Stomach (tissue), 9 donors: Measurements from ENCODE around the gene TRIM26. TPM values are rescaled to one million over a fixed set of nuclear protein-coding genes. Genes with fewer than 3 reads are reported as not detected.

Experiments
- DNase-seq, 2 donors: peaks; one replicate each; pipeline versions ENCODE4 v3.0.0 to v3.0.0-alpha.2; 2013 to 2019
- H3K27ac ChIP-seq, 5 donors: fragments of 200-600 bp in 4 of 5; sonication (generic) in 4 of 5; one replicate each; pipeline ENCODE4 v1.5.1; 2013 to 2019; ENCODE audit warnings: mild to moderate bottlenecking in 1 of 5, moderate library complexity in 1 of 5
- H3K27me3 ChIP-seq, 3 donors: fragments of 200-600 bp; sonication (generic); one replicate each; pipeline ENCODE4 v1.5.1; 2017 to 2019; ENCODE audit warnings: mixed run types in 1 of 3
- H3K36me3 ChIP-seq, 4 donors: fragments of 200-600 bp; sonication (generic); 1 replicate in 3 of 4; 2 replicates in 1 of 4; pipeline ENCODE4 v1.5.1; 2016 to 2019
- H3K4me1 ChIP-seq, 4 donors: fragments of 200-600 bp; sonication (generic); one replicate each; pipeline ENCODE4 v1.5.1; 2016 to 2019
- H3K4me3 ChIP-seq, 4 donors: fragments of 200-600 bp; sonication (generic) in 3 of 4; one replicate each; pipeline ENCODE4 v1.5.1; 2016 to 2019; ENCODE audit warnings: mild to moderate bottlenecking in 1 of 4
- H3K9me3 ChIP-seq, 4 donors: fragments of 200-600 bp; sonication (generic); one replicate each; pipeline ENCODE4 v1.5.1; 2016 to 2019
- EP300 ChIP-seq: sonication (generic); formaldehyde crosslinking; IDR thresholded peaks from one replicate; pipeline ENCODE4 v1.6.1; 2017; ENCODE audit warnings: antibody characterized with exemption
- POLR2A ChIP-seq, 4 donors: fragments of 450-650 bp; IDR thresholded peaks; one replicate each; pipeline ENCODE4 v1.6.1; 2016; ENCODE audit warnings: antibody characterized with exemption in 4 of 4, control low read depth in 2 of 4, mild to moderate bottlenecking in 1 of 4, moderate library complexity in 1 of 4
- POLR2AphosphoS5 ChIP-seq, 3 donors: sonication (generic); formaldehyde crosslinking; IDR thresholded peaks; one replicate each; pipeline ENCODE4 v1.6.1; 2016; ENCODE audit warnings: antibody characterized with exemption in 3 of 3
- WGBS, 5 donors: extraction: QIAGEN DNeasy Blood & Tissue Kit in 3 of 5; methylation state at CpG; one replicate each; pipeline versions ENCODE4 v1.1.5 to v1.1.7; 2013 to 2018; 5-methylcytosine and 5-hydroxymethylcytosine counted together
- intact Hi-C: fragments of 100-400 bp; cut with DNase I; formaldehyde crosslinking; loops from one replicate; pipeline ENCODE4 v1.15.1; 2023; ENCODE audit warnings: low total_unique reads
- polyA plus RNA-seq, 3 donors: library from polyadenylated mRNA; stranded (reverse); fragments of 200-250 nt; gene quantifications; one replicate each; pipeline ENCODE4 v1.2.3, GENCODE V29; 2013
- total RNA-seq, 5 donors: library from RNA; depleted of rRNA; stranded (reverse); fragments of >200 nt; gene quantifications; one replicate each; pipeline versions ENCODE4 v1.1.0 to v1.2.3, GENCODE V29; 2014 to 2016
- TF ChIP-seq, protein P1 (sequence below), 7 experiments: fragments of 450-650 bp in 4 of 7; fragments of 200-600 bp in 3 of 7; sonication (generic) in 3 of 7; IDR thresholded peaks; one replicate each; pipeline ENCODE4 v1.5.1; 2016 to 2019; ENCODE audit warnings: antibody characterized with exemption in 7 of 7, control low read depth in 2 of 7, mild to moderate bottlenecking in 1 of 7
- donor health status: healthy with polysubstance abuse.
- donor health status: Bipolar disorder and iron deficiency.
- donor health status: healthy.

TRIM26 gene
- total and polyA plus RNA-seq, 8 donors = 25.1 to 53.9 (median 30.4) TPM

DNA sequence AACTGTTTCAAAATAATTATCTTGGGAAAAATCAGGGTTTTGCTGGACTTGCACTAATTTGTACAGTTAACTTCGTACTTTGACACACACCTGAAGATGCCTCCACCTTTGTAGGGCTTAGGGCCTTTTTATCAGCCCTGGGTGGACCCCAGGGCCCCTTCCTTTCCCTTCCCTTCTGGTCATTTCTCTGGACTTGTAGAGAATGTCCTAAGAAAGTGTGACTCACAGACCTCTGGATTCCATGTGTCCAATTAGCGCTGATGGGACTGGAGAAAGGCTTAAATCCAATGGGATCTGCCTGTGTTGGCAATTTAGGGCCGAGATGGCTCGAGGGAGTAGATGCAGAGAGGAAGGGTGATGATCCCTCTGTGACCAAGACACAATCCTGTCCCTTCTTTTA, 40.5 kb downstream of the TRIM26 start:
- H3K4me1 ChIP-seq = peaks cover 8 to 13% (median 9%) of the 10 kb centered on the region in 4 donors
- TF ChIP-seq, protein P1, sequence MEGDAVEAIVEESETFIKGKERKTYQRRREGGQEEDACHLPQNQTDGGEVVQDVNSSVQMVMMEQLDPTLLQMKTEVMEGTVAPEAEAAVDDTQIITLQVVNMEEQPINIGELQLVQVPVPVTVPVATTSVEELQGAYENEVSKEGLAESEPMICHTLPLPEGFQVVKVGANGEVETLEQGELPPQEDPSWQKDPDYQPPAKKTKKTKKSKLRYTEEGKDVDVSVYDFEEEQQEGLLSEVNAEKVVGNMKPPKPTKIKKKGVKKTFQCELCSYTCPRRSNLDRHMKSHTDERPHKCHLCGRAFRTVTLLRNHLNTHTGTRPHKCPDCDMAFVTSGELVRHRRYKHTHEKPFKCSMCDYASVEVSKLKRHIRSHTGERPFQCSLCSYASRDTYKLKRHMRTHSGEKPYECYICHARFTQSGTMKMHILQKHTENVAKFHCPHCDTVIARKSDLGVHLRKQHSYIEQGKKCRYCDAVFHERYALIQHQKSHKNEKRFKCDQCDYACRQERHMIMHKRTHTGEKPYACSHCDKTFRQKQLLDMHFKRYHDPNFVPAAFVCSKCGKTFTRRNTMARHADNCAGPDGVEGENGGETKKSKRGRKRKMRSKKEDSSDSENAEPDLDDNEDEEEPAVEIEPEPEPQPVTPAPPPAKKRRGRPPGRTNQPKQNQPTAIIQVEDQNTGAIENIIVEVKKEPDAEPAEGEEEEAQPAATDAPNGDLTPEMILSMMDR (IDR thresholded peaks at IDR 0.05) = no peak
- TF ChIP-seq POLR2A (IDR thresholded peaks at IDR 0.05) (no peak), EP300 (no peak), POLR2AphosphoS5 (IDR thresholded peaks at IDR 0.05) (no peak)
- intact Hi-C loops = no loop called here
- peaks cover 0 to 75% (median 32%) of the 10 kb centered on the region in 3 donors for H3K27me3 ChIP-seq
- H3K4me3 ChIP-seq = no peak overlapping the region
- no peak overlapping the region for H3K27ac ChIP-seq
- no peak for DNase-seq
- H3K36me3 ChIP-seq = no peaks in the 10 kb centered on the region
- no peaks in the 10 kb centered on the region for H3K9me3 ChIP-seq
- 75 to 85% (median 81%) methylated on average over 4 of the region's 4 CpGs for WGBS, 5 donors

DNA sequence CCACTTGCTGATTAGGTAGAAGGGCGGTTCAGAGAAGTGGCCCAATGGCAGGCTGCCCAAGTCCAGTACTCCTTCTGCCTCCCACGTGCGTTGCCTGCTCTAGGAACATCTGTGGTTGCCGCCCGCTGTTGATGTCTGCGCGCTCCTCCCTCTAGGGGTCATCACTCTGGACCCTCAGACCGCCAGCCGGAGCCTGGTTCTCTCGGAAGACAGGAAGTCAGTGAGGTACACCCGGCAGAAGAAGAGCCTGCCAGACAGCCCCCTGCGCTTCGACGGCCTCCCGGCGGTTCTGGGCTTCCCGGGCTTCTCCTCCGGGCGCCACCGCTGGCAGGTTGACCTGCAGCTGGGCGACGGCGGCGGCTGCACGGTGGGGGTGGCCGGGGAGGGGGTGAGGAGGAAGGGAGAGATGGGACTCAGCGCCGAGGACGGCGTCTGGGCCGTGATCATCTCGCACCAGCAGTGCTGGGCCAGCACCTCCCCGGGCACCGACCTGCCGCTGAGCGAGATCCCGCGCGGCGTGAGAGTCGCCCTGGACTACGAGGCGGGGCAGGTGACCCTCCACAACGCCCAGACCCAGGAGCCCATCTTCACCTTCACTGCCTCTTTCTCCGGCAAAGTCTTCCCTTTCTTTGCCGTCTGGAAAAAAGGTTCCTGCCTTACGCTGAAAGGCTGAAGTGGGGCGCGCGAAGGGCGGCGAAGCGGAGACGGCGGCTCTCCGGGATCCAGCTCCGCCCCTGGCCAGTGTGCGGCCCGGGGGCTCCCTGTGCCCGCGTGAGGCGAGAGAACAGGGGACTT, 41.3 kb downstream of the TRIM26 start:
- no peak for TF ChIP-seq EP300
- TF ChIP-seq POLR2A (IDR thresholded peaks at IDR 0.05) = no peak
- TF ChIP-seq, protein P1 (IDR thresholded peaks at IDR 0.05) = no peak
- no peak for TF ChIP-seq POLR2AphosphoS5 (IDR thresholded peaks at IDR 0.05)
- peaks cover 0 to 83% (median 32%) of the 10 kb centered on the region in 3 donors for H3K27me3 ChIP-seq
- no peaks in the 10 kb centered on the region for H3K36me3 ChIP-seq
- H3K9me3 ChIP-seq = no peaks in the 10 kb centered on the region
- 5 to 10% (median 7%) methylated on average over 48 to 62 of the region's 62 CpGs for WGBS, 5 donors
- no peak overlapping the region for H3K27ac ChIP-seq
- peaks cover 8 to 13% (median 9%) of the 10 kb centered on the region in 4 donors for H3K4me1 ChIP-seq
- intact Hi-C loops = no loop called here
- peak in 1 of 2 donors; percentile 54 for DNase-seq
- peak overlapping the region in 3 of 4 donors; percentile 6 to 42 (median 10) for H3K4me3 ChIP-seq

DNA sequence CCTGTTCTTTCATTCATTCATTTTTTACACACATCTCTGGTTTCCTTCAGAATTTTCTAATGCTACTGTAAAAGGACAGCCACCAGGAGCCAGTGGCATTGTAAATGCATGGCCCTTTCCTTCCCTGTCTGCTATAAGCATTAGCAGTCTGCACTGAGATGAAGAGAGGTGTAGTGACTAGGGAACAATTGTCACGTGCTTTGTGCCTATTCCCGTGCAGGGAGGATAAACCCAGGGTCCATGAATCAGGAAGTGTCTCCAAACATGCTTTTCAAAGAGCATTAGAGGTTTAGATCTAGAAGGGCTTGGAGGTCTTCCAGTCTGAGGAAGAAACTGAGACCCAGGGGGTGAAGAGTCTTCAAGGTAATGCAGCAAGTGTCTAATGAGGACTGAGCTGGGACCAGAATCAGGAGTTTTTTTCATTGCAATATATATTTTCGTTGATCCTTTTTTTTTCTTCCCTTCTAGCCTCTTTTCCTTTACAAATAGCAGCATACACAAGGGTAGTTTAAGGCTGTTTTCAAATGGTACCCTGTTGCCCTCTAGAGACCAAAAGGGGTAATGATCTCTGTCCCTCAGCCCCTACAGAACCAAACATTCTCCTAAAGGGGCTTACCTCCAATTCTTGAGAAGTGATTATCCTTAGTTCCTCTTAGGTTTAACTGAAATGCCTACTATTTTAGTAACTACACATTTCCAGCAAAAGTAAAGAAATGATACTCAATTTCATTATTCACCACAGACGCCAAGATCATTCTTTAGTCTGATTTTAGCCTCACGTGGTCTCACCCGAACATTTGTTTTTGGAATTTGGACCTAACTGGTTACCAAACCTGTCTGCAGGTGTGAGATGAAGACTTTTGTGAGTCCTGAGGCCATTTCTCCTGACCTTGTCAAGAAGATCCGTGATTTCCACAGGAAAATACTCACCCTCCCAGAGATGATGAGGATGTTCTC, 43.3 kb downstream of the TRIM26 start:
- peak in 1 of 2 donors; percentile 75 for DNase-seq
- H3K9me3 ChIP-seq = no peaks in the 10 kb centered on the region
- H3K4me1 ChIP-seq = peaks cover 8 to 13% (median 9%) of the 10 kb centered on the region in 4 donors
- no peaks in the 10 kb centered on the region for H3K36me3 ChIP-seq
- H3K4me3 ChIP-seq = no peak overlapping the region
- peaks cover 0 to 79% (median 32%) of the 10 kb centered on the region in 3 donors for H3K27me3 ChIP-seq
- 24 to 33% (median 24%) methylated on average over 7 of the region's 7 CpGs for WGBS, 5 donors
- H3K27ac ChIP-seq = no peak overlapping the region
- intact Hi-C loops = no loop called here
- TF ChIP-seq, protein P1 (IDR thresholded peaks at IDR 0.05) = peak in 4 of 7 experiments; percentile 43 to 62 (median 50)
- TF ChIP-seq POLR2AphosphoS5 (IDR thresholded peaks at IDR 0.05) = no peak

DNA sequence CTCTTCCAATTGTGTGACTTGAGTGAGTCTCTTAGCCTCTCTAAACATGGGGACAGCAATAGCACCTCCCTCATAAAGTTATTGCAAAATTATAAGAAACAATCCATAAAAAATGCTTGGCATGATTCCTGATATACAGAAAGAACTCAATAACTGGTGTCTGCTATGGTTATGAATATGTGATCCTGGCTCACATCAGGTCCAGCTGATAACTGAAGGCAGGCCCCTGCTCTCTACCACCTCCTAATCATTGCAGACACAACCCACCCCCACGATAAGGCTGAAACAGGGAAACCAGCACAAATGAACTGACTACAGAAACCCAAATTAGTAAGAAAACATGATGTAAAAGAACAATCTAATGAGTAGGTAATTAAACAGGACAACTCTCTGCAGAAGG, 44.5 kb downstream of the TRIM26 start:
- TF ChIP-seq, protein P1 (IDR thresholded peaks at IDR 0.05) = no peak
- no peak for TF ChIP-seq POLR2A (IDR thresholded peaks at IDR 0.05)
- no peak for TF ChIP-seq POLR2AphosphoS5 (IDR thresholded peaks at IDR 0.05)
- no peak for TF ChIP-seq EP300
- Histone ChIP-seq H3K4me3 (no peak overlapping the region), H3K9me3 (no peaks in the 10 kb centered on the region), H3K27me3 (peaks cover 0 to 71% (median 32%) of the 10 kb centered on the region in 3 donors), H3K27ac (no peak overlapping the region), H3K36me3 (no peaks in the 10 kb centered on the region), H3K4me1 (peaks cover 8 to 13% (median 9%) of the 10 kb centered on the region in 4 donors)
- intact Hi-C loops = no loop called here
- no peak for DNase-seq
- 52 to 68% (median 58%) methylated on average over 1 of the region's 1 CpG for WGBS, 5 donors
